ENCODE measurements around the gene SCARB1.
"Not testable (repeated sequence)": the region's sequence is repeated elsewhere in the genome, so short reads cannot be mapped to it uniquely, and the experiment has no call there.

SCARB1 gene

GRCh38 chr12:124893792-124894516 lies 30.3 kb upstream of the SCARB1 start:
- no peak overlapping the region for H2AFZ ChIP-seq (ENCODE audit: low read length)
- no peaks in the 10 kb centered on the region for H3K27me3 ChIP-seq (replicated peaks; ENCODE audit: insufficient read depth, low read length)
- H3K9me2 ChIP-seq (replicated peaks; ENCODE audit: insufficient read depth, low read length): no peaks in the 10 kb centered on the region
- H3K4me2 ChIP-seq (ENCODE audit: low read depth, low read length): no peak overlapping the region
- DNase-seq: no peak
- H3K9ac ChIP-seq (ENCODE audit: low read length): no peak overlapping the region
- no peaks in the 10 kb centered on the region for H3F3A ChIP-seq (ENCODE audit: insufficient read depth, low read length)
- no peaks in the 10 kb centered on the region for H3K9me3 ChIP-seq (replicated peaks; ENCODE audit: insufficient read depth, low read length)
- H3K4me3 ChIP-seq (ENCODE audit: low read length): no peak overlapping the region
- H3K27ac ChIP-seq (ENCODE audit: low read length): no peak overlapping the region
- H3K79me2 ChIP-seq (ENCODE audit: low read length): no peaks in the 10 kb centered on the region
- no peaks in the 10 kb centered on the region for H3K36me3 ChIP-seq (replicated peaks; ENCODE audit: insufficient read depth, low read length)
- no peak for TF ChIP-seq EZH2 (optimal IDR thresholded peaks at IDR 0.05; ENCODE audit: low read depth, low read length)
- TF ChIP-seq CTCF (IDR thresholded peaks at IDR 0.05; ENCODE audit: low read length): no peak
- no peak for TF ChIP-seq EZH2phosphoT487 (IDR thresholded peaks at IDR 0.05; ENCODE audit: low read length)
- H4K20me1 ChIP-seq (ENCODE audit: insufficient read depth, low read length): no peaks in the 10 kb centered on the region
- H3K4me1 ChIP-seq (ENCODE audit: low read length): no peaks in the 10 kb centered on the region

- Histone ChIP-seq H3K4me1 (ENCODE audit: low read length) (peaks cover 11% of the 10 kb centered on the region), H4K20me1 (ENCODE audit: insufficient read depth, low read length) (no peaks in the 10 kb centered on the region), H2AFZ (ENCODE audit: low read length) (no peak overlapping the region), H3K9me3 (replicated peaks; ENCODE audit: insufficient read depth, low read length) (no peaks in the 10 kb centered on the region), H3K27ac (ENCODE audit: low read length) (no peak overlapping the region), H3K9me2 (replicated peaks; ENCODE audit: insufficient read depth, low read length) (no peaks in the 10 kb centered on the region), H3K4me2 (ENCODE audit: low read depth, low read length) (no peak overlapping the region), H3K27me3 (replicated peaks; ENCODE audit: insufficient read depth, low read length) (no peaks in the 10 kb centered on the region), H3K79me2 (ENCODE audit: low read length) (no peaks in the 10 kb centered on the region), H3F3A (ENCODE audit: insufficient read depth, low read length) (peaks cover 7% of the 10 kb centered on the region), H3K4me3 (ENCODE audit: low read length) (no peak overlapping the region), H3K9ac (ENCODE audit: low read length) (no peak overlapping the region), H3K36me3 (replicated peaks; ENCODE audit: insufficient read depth, low read length) (no peaks in the 10 kb centered on the region)
- TF ChIP-seq CTCF (IDR thresholded peaks at IDR 0.05; ENCODE audit: low read length): no peak
- TF ChIP-seq EZH2phosphoT487 (IDR thresholded peaks at IDR 0.05; ENCODE audit: low read length): no peak
- TF ChIP-seq EZH2 (optimal IDR thresholded peaks at IDR 0.05; ENCODE audit: low read depth, low read length): no peak
- no peak for DNase-seq
Measured at GRCh38 chr12:124888260-124888659, 24.6 kb upstream of the SCARB1 start.

- not testable (repeated sequence) for H3K4me2 ChIP-seq (ENCODE audit: low read depth, low read length); H3K27me3 ChIP-seq (replicated peaks; ENCODE audit: insufficient read depth, low read length); H3K9me2 ChIP-seq (replicated peaks; ENCODE audit: insufficient read depth, low read length); H3K9me3 ChIP-seq (replicated peaks; ENCODE audit: insufficient read depth, low read length); H2AFZ ChIP-seq (ENCODE audit: low read length); DNase-seq; H3K79me2 ChIP-seq (ENCODE audit: low read length); H3K4me3 ChIP-seq (ENCODE audit: low read length); H3F3A ChIP-seq (ENCODE audit: insufficient read depth, low read length); H3K9ac ChIP-seq (ENCODE audit: low read length); H4K20me1 ChIP-seq (ENCODE audit: insufficient read depth, low read length); H3K36me3 ChIP-seq (replicated peaks; ENCODE audit: insufficient read depth, low read length); H3K27ac ChIP-seq (ENCODE audit: low read length)
- H3K4me1 ChIP-seq (ENCODE audit: low read length): peaks cover 11% of the 10 kb centered on the region
Measured at GRCh38 chr12:124887766-124888165, 24.1 kb upstream of the SCARB1 start.
